B cell (primary cell): ENCODE results near the gene GABRR2.

Source experiments
- CTCF ChIP-seq: fragments of 200-600 bp; IDR thresholded peaks from one replicate; pipeline ENCODE4 v1.8.0; 2022; ENCODE audit warnings: antibody characterized with exemption, mild to moderate bottlenecking
- EZH2 ChIP-seq: IDR thresholded peaks from 2 replicates; pipeline ENCODE4 v1.6.1; 2012; ENCODE audit warnings: borderline replicate concordance, low read depth, mild to moderate bottlenecking, moderate library complexity, low read length; ENCODE audit not compliant: insufficient read depth, poor library complexity, severe bottlenecking

- TF ChIP-seq CTCF (no peak), EZH2 (no peak)
These were observed 98.7 kb downstream of the GABRR2 start for GRCh38 chr6:89216411-89216810.
